ENCODE results near the gene CCDC57.
A peak's percentile ranks its signal among the peaks of the same experiment; 100 is the strongest.

Gene CCDC57

DNA sequence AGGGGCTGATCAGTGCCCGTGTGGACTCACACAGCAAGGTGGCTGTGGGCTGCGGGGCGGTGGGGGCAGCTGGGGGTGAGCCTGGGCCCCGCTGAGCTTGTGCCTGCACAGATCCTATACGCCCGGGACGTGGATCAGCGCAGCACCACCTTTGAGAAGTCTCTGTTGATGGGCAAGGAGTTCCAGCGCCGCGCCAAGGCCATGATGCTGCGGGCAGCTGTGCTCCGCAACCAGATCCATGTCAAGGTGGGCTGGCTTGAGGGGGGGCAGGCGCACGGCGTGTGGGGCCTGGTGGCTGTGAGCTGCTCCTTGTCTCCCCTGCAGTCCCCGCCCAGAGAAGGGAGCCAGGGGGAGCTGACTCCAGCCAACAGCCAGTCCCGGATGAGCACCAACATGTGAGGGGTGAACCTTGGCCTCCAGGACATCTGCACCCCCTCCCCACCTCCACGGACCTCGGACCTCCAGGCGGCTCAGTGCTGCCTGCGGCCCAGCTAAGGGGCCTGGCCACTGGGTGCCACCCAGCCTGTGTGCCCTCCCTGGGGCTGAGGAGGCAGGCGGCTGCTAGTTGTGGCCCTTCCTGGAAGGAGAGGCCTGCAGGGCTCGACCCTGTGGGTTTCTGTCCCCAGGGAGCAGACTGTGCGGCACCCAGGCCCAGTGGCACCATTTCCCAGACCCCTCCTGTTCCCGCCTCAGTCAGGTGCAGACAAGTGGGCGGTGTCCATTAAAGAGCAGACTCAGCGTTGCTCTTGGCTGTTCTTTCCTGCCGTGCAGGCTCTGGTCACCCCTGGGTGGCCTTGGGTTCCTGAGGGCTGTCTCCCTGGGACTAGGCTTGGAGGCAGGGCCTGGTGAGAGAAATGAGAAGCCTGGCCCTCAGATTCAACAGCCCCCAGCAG, 155.7 kb downstream of the CCDC57 start:
- no peak for DNase-seq

DNA sequence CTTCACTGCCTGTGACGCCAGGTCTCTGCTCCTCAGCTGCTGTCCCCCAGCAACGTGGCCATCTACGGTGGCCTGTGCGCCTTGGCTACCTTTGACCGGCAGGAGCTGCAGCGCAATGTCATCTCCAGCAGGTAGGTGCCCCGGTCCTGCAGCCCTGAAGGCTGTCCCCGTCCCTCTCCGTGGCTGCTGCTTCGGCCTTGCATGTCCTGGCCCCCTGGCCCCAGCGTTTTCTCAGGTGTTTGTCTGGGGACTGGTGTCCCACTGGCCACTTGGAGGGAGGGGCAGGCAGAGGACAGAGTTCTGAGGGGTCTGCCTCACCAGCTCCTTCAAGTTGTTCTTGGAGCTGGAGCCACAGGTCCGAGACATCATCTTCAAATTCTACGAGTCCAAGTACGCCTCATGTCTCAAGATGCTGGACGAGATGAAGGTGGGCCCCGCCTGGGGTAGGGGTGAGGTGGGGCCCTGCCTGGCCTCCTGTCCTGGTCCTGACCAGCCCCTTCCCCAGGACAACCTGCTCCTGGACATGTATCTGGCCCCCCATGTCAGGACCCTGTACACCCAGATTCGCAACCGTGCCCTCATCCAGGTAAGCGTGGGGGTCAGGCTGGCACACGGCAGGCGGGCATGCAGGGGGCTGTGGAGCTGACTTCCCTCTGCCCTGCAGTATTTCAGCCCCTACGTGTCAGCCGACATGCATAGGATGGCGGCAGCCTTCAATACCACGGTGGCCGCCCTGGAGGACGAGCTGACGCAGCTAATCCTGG, 156.5 kb downstream of the CCDC57 start:
- no peak for DNase-seq

GRCh38 chr17:82055023-82055964, 157.3 kb downstream of the CCDC57 start:
- DNase-seq, result no peak

DNA sequence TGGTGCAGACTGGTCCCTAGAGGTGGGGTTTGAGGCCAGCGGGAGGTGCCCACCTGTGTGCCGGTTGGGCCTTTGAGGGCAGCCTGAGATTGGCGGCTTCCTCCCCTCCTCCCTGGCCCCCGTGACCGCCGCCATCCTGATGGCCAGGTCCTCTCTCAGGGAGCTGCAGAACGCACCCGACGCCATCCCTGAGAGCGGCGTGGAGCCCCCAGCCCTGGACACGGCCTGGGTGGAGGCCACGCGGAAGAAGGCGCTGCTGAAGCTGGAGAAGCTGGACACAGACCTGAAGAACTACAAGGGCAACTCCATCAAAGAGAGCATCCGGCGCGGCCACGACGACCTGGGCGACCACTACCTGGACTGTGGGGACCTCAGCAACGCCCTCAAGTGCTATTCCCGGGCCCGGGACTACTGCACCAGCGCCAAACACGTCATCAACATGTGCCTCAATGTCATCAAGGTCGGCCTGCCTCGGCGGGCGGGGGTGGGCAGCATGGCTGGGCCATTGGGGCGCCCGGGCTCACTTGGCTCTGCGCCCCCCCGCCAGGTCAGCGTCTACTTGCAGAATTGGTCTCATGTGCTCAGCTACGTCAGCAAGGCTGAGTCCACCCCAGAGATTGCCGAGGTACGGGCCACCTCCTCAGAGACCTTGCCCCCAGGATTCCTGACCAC, 158.2 kb downstream of the CCDC57 start:
- DNase-seq, result no peak

GRCh38 chr17:82053556-82054263, 158.9 kb downstream of the CCDC57 start:
- DNase-seq, result no peak

- DNase-seq, result no peak
Observed at GRCh38 chr17:82053130-82053529, 159.5 kb downstream of the CCDC57 start.

GRCh38 chr17:82052638-82053059, 160.0 kb downstream of the CCDC57 start:
- no peak for DNase-seq

DNA sequence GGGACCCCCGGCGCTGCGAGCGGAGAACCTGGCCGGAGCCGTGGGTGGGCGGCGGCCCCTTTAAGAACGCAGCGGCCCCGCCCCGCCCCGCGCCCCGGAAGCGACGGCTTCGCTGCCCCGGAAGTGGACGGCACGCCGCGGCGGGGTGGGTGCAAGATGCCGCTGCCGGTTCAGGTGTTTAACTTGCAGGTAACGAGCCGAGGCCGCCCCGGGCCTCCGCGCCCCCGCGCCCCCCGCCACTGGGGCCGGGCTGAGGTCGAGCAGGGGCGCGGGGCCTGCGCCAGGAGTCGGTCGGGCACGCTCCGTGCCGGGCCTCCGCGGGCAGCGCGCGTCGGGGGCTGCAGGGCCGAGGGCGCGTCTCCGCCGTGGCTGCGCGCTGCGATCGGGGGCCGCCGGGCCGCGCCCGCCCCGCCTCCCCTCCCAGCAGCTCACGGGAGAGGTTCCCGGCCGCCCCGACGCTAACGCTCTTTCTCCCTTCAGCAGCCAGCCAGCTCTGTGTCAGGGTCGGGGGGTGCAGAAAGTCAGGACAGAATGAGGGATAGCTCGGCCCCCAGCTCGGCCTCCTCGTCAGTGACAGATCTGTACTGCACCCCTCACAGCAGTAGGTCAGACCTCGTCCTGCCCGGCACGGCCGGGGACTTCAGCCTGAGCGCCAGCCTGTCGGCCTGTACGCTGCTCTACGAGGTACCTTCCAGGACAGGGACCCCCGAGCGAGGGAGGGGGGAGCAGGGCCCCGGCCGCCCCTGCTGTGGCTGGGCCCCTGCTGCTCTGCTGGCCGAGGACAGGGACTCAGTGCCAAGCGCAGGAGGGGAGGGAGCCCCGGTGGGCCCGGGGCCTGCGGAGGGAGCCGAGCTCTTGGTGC, 160.6 kb downstream of the CCDC57 start, which contains the start of the genes GPS1 and RFNG:
TSS of gene GPS1 (plus strand) at position 123 of the 862 bp plus-strand sequence. CDS start at position 157, 34 bp downstream.
TSS of gene RFNG (minus strand) at position 36 of the 862 bp plus-strand sequence. CDS start 45 bp downstream, outside the sequence.
- DNase-seq, result peak; percentile 31
